IMR-90 (cell line): ENCODE measurements around the gene TRPM3. TPM values are rescaled to one million over a fixed set of nuclear protein-coding genes. Genes with fewer than 3 reads are reported as not detected.

Experiments used
- ATAC-seq: fragments of 200-7000 bp; cut with Tn5 transposase; 2 replicates; pipeline ENCODE4 v1.9.1; 2020; ENCODE audit warnings: low read depth, mild to moderate bottlenecking, moderate library complexity
- BruUV-seq: library from RNA; stranded (reverse); fragments of 400-500 nt; replicated peaks from 2 replicates; lab custom pipeline; 2021; lab: Mats Ljungman, UMichigan
- CTCF ChIA-PET: fragments of 300-600 bp; formaldehyde crosslinking; extraction: SDS; loops from one replicate; lab custom pipeline; 2021; ENCODE audit warnings: antibody characterized with exemption; lab: Yijun Ruan, JAX
- POLR2A ChIA-PET: fragments of 300-600 bp; sonication (Branson Sonifier 250); formaldehyde crosslinking; loops from one replicate; lab custom pipeline; 2022; ENCODE audit warnings: antibody characterized with exemption; ENCODE audit not compliant: unreplicated experiment; lab: Charles Lee
- DNase-seq: peaks from one replicate; pipeline ENCODE4 v3.0.0; 2013
- H2AFZ ChIP-seq: replicated peaks from 2 replicates; pipeline ENCODE3; 2013; ENCODE audit warnings: low read length, mild to moderate bottlenecking; ENCODE audit not compliant: poor library complexity
- H2AK5ac ChIP-seq: 2 replicates; pipeline ENCODE4 v1.6.1; 2013; ENCODE audit warnings: low read depth, low read length, inconsistent platforms
- H2AK9ac ChIP-seq: replicated peaks from 2 replicates; pipeline ENCODE3; 2013; ENCODE audit warnings: mild to moderate bottlenecking, low read depth, low read length, moderate library complexity; ENCODE audit not compliant: poor library complexity
- H2BK120ac ChIP-seq: 2 replicates; pipeline ENCODE4 v1.6.1; 2013; ENCODE audit warnings: low read depth, low read length, inconsistent platforms
- H2BK15ac ChIP-seq: 3 replicates; pipeline ENCODE4 v1.6.1; 2013; ENCODE audit warnings: low read depth, low read length, inconsistent platforms
- H2BK20ac ChIP-seq: 2 replicates; pipeline ENCODE4 v1.6.1; 2013; ENCODE audit warnings: low read depth, mild to moderate bottlenecking, inconsistent platforms, low read length, moderate library complexity
- H2BK5ac ChIP-seq: 2 replicates; pipeline ENCODE4 v1.6.1; 2013; ENCODE audit warnings: mild to moderate bottlenecking, low read depth, low read length, inconsistent platforms; ENCODE audit not compliant: poor library complexity, severe bottlenecking
- H3K14ac ChIP-seq: replicated peaks from 2 replicates; pipeline ENCODE4 v1.6.1; 2013; ENCODE audit warnings: low read depth, low read length, inconsistent platforms
- H3K18ac ChIP-seq: 2 replicates; pipeline ENCODE4 v1.6.1; 2013; ENCODE audit warnings: low read depth, low read length, control low read depth
- H3K23ac ChIP-seq: 2 replicates; pipeline ENCODE4 v1.6.1; 2013; ENCODE audit warnings: low read depth, low read length, inconsistent platforms
- H3K27ac ChIP-seq: 2 replicates; pipeline ENCODE4 v1.5.1; 2013; ENCODE audit warnings: mild to moderate bottlenecking, control low read depth, low read length; ENCODE audit not compliant: insufficient read depth
- H3K27me3 ChIP-seq: 2 replicates; pipeline ENCODE4 v1.6.1; 2013; ENCODE audit warnings: low read length; ENCODE audit not compliant: control insufficient read depth, insufficient read depth
- H3K36me3 ChIP-seq: 2 replicates; pipeline ENCODE4 v1.6.1; 2013; ENCODE audit warnings: low read length, mixed read lengths; ENCODE audit not compliant: control insufficient read depth, insufficient read depth
- H3K4ac ChIP-seq: 2 replicates; pipeline ENCODE4 v1.6.1; 2013; ENCODE audit warnings: low read depth, low read length, inconsistent platforms
- H3K4me1 ChIP-seq: 2 replicates; pipeline ENCODE4 v1.6.1; 2013; ENCODE audit warnings: low read length, mixed read lengths; ENCODE audit not compliant: control insufficient read depth, insufficient read depth
- H3K4me2 ChIP-seq: 2 replicates; pipeline ENCODE4 v1.6.1; 2013; ENCODE audit warnings: low read depth, mild to moderate bottlenecking, control low read depth, low read length, moderate library complexity
- H3K4me3 ChIP-seq: 2 replicates; pipeline ENCODE4 v1.5.1; 2013; ENCODE audit warnings: low read depth, mild to moderate bottlenecking, control low read depth, low read length, moderate library complexity; ENCODE audit not compliant: insufficient read depth
- H3K56ac ChIP-seq: 2 replicates; pipeline ENCODE4 v1.6.1; 2013; ENCODE audit warnings: low read length, inconsistent platforms; ENCODE audit not compliant: insufficient read depth; ENCODE audit errors: extremely low read depth
- H3K79me1 ChIP-seq, 2 experiments: 2 replicates each; pipeline ENCODE4 v1.6.1; 2013; ENCODE audit warnings: low read length in 2 of 2, inconsistent platforms in 1 of 2, low read depth in 1 of 2
- H3K9ac ChIP-seq: 2 replicates; pipeline ENCODE4 v1.6.1; 2013; ENCODE audit warnings: low read depth, low read length, control low read depth
- H3K9me1 ChIP-seq: 2 replicates; pipeline ENCODE4 v1.6.1; 2013; ENCODE audit warnings: low read length, inconsistent platforms; ENCODE audit not compliant: insufficient read depth
- H3K9me3 ChIP-seq: 2 replicates; pipeline ENCODE4 v1.6.1; 2013; ENCODE audit warnings: low read length; ENCODE audit not compliant: control insufficient read depth, insufficient read depth
- H4K20me1 ChIP-seq: 2 replicates; pipeline ENCODE4 v1.6.1; 2013; ENCODE audit warnings: low read length, inconsistent platforms; ENCODE audit not compliant: insufficient read depth
- H4K5ac ChIP-seq: 2 replicates; pipeline ENCODE4 v1.6.1; 2013; ENCODE audit warnings: mild to moderate bottlenecking, low read depth, low read length, control low read depth
- H4K8ac ChIP-seq, 2 experiments: 2 replicates each; pipeline ENCODE4 v1.6.1; 2013; ENCODE audit warnings: low read depth in 2 of 2, low read length in 2 of 2, control low read depth in 1 of 2, inconsistent platforms in 1 of 2
- H4K91ac ChIP-seq: 2 replicates; pipeline ENCODE4 v1.6.1; 2013; ENCODE audit warnings: low read depth, low read length, inconsistent platforms; ENCODE audit not compliant: insufficient read depth
- BHLHE40 ChIP-seq: fragments of 150-350 bp; IDR thresholded peaks from 2 replicates; pipeline ENCODE4 v1.6.1; 2016; ENCODE audit warnings: mild to moderate bottlenecking, low read depth, low read length
- CEBPB ChIP-seq: IDR thresholded peaks from 2 replicates; pipeline ENCODE4 v1.6.1; 2012; ENCODE audit warnings: low read depth, low read length, improper control_type of control experiment
- CHD1 ChIP-seq: IDR thresholded peaks from 2 replicates; pipeline ENCODE4 v1.6.1; 2012; ENCODE audit warnings: low read depth, low read length, improper control_type of control experiment
- FOS ChIP-seq: fragments of 150-350 bp; IDR thresholded peaks from 2 replicates; pipeline ENCODE4 v1.6.1; 2016; ENCODE audit warnings: low read depth, low read length
- MAFK ChIP-seq: IDR thresholded peaks from 2 replicates; pipeline ENCODE4 v1.6.1; 2012; ENCODE audit warnings: low read depth, low read length, improper control_type of control experiment
- MAZ ChIP-seq: IDR thresholded peaks from 2 replicates; pipeline ENCODE4 v1.6.1; 2012; ENCODE audit warnings: low read depth, mild to moderate bottlenecking, low read length, improper control_type of control experiment, moderate library complexity, borderline replicate concordance
- MXI1 ChIP-seq: IDR thresholded peaks from 2 replicates; pipeline ENCODE4 v1.6.1; 2012; ENCODE audit warnings: low read depth, mild to moderate bottlenecking, low read length, moderate library complexity, borderline replicate concordance
- NFE2L2 ChIP-seq: fragments of 150-350 bp; IDR thresholded peaks from 2 replicates; pipeline ENCODE4 v1.6.1; 2016; ENCODE audit warnings: low read depth, mild to moderate bottlenecking, low read length
- POLR2A ChIP-seq: IDR thresholded peaks from 2 replicates; pipeline ENCODE4 v1.6.1; 2012; ENCODE audit warnings: mild to moderate bottlenecking, low read depth, low read length
- RAD21 ChIP-seq: IDR thresholded peaks from 2 replicates; pipeline ENCODE4 v1.6.1; 2012; ENCODE audit warnings: low read length, improper control_type of control experiment
- RCOR1 ChIP-seq: IDR thresholded peaks from 2 replicates; pipeline ENCODE4 v1.6.1; 2012; ENCODE audit warnings: mild to moderate bottlenecking, low read length, improper control_type of control experiment; ENCODE audit not compliant: insufficient replicate concordance
- RFX5 ChIP-seq: IDR thresholded peaks from 2 replicates; pipeline ENCODE4 v1.8.0; 2012; ENCODE audit warnings: low read depth, mild to moderate bottlenecking, low read length, moderate library complexity
- SMC3 ChIP-seq: fragments of 150-350 bp; IDR thresholded peaks from 2 replicates; pipeline ENCODE4 v1.6.1; 2016; ENCODE audit warnings: low read depth, mild to moderate bottlenecking, antibody characterized with exemption, low read length, moderate library complexity
- dilution Hi-C: fragments of 300-500 bp; cut with HindIII; formaldehyde crosslinking; loops from one replicate; pipeline ENCODE4 v1.14.3; 2018; ENCODE audit warnings: low sequenced_read_pairs; ENCODE audit not compliant: unreplicated experiment
- in situ Hi-C: fragments of 300-500 bp; cut with MboI; formaldehyde crosslinking; loops from 3 replicates; pipeline ENCODE4 v1.14.3; 2019; ENCODE audit warnings: low sequenced_read_pairs, inconsistent platforms, mixed read lengths
- intact Hi-C: fragments of 100-400 bp; cut with micrococcal nuclease; formaldehyde crosslinking; loops from 2 replicates; pipeline ENCODE4 v1.10.0; 2022
- polyA plus RNA-seq, 3 experiments: library from polyadenylated mRNA; depleted of rRNA; stranded (reverse); fragments of >200 nt; gene quantifications; 2 replicates each; pipeline ENCODE4 v1.2.3, GENCODE V29; 2012; ENCODE audit warnings: low replicate concordance in 1 of 3
- total RNA-seq: library from RNA; depleted of rRNA; stranded (reverse); fragments of >200 nt; gene quantifications from 2 replicates; pipeline ENCODE4 v1.2.3, GENCODE V29; 2012
- TF ChIP-seq, protein P1 (sequence below): conservative IDR thresholded peaks from 2 replicates; pipeline ENCODE4 v1.5.1; 2012; ENCODE audit warnings: mild to moderate bottlenecking, low read depth, low read length, improper control_type of control experiment
- TF ChIP-seq, protein P2 (sequence below): fragments of 150-350 bp; IDR thresholded peaks from 2 replicates; pipeline ENCODE4 v1.6.1; 2016; ENCODE audit warnings: low read depth, mild to moderate bottlenecking, low read length, moderate library complexity, borderline replicate concordance
- TF ChIP-seq, protein P3 (sequence below): fragments of 150-350 bp; IDR thresholded peaks from 2 replicates; pipeline ENCODE4 v1.6.1; 2017; ENCODE audit warnings: mild to moderate bottlenecking, antibody characterized with exemption, low read length, low read depth

Gene TRPM3
- total and polyA plus RNA-seq, 2 of the 4 experiments (the other 2 are of a cell fraction), result not detected

DNA sequence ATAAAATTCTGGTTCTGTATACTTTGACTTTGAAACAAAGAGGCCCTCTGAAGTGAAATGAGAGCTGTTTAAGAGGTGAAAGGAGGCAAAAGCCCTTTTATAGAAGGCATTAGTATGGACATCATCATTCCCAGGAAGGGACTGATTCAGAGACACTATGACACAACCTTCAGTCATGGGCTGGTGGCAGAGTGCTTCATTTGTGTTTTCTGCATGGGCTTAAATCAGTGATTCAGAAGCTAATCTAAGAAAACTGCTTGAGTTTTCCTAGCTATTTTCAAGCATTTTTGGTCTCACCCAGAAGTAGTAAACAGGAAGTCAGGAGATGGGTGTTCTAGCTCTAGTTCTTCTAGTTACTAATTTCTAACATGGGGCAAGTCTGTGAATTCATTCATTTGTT lies 288.9 kb downstream of the TRPM3 start:
- ChIA-PET POLR2A (no interaction called here), CTCF (no interaction called here)
- Histone ChIP-seq H2BK5ac (no peak overlapping the region), H3K4me3 (no peak overlapping the region), H3K18ac (no peak overlapping the region), H2BK120ac (no peak overlapping the region), H3K9me1 (no peaks in the 10 kb centered on the region), H3K9ac (no peak overlapping the region), H2AK9ac (no peak overlapping the region), H3K4me1 (no peaks in the 10 kb centered on the region), H3K14ac (no peak overlapping the region), H3K79me1 (no peaks in the 10 kb centered on the region), H3K4ac (no peak overlapping the region), H2BK20ac (no peak overlapping the region), H2BK15ac (no peak overlapping the region), H2AFZ (no peak overlapping the region), H4K20me1 (no peaks in the 10 kb centered on the region), H3K4me2 (no peak overlapping the region), H4K91ac (no peak overlapping the region), H3K27ac (no peak overlapping the region), H3K9me3 (no peaks in the 10 kb centered on the region), H3K56ac (no peak overlapping the region), H2AK5ac (no peak overlapping the region), H4K5ac (no peak overlapping the region), H3K27me3 (no peaks in the 10 kb centered on the region; the same call in 1 of the 2 replicates), H3K23ac (no peak overlapping the region), H3K36me3 (no peaks in the 10 kb centered on the region), H4K8ac (no peak overlapping the region)
- no peak for ATAC-seq
- DNase-seq, result no peak
- dilution Hi-C loops, result no loop called here
- no TSS peak for BruUV-seq
- in situ Hi-C loops, result no loop called here
- intact Hi-C loops, result no loop called here
- TF ChIP-seq RFX5 (no peak), SMC3 (no peak), BHLHE40 (no peak), FOS (no peak), RCOR1 (no peak), CHD1 (no peak), MAZ (no peak), POLR2A (no peak), RAD21 (no peak), NFE2L2 (no peak), MXI1 (no peak), CEBPB (no peak), MAFK (no peak)
- TF ChIP-seq, protein P1, sequence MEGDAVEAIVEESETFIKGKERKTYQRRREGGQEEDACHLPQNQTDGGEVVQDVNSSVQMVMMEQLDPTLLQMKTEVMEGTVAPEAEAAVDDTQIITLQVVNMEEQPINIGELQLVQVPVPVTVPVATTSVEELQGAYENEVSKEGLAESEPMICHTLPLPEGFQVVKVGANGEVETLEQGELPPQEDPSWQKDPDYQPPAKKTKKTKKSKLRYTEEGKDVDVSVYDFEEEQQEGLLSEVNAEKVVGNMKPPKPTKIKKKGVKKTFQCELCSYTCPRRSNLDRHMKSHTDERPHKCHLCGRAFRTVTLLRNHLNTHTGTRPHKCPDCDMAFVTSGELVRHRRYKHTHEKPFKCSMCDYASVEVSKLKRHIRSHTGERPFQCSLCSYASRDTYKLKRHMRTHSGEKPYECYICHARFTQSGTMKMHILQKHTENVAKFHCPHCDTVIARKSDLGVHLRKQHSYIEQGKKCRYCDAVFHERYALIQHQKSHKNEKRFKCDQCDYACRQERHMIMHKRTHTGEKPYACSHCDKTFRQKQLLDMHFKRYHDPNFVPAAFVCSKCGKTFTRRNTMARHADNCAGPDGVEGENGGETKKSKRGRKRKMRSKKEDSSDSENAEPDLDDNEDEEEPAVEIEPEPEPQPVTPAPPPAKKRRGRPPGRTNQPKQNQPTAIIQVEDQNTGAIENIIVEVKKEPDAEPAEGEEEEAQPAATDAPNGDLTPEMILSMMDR, result no peak
- TF ChIP-seq, protein P2, sequence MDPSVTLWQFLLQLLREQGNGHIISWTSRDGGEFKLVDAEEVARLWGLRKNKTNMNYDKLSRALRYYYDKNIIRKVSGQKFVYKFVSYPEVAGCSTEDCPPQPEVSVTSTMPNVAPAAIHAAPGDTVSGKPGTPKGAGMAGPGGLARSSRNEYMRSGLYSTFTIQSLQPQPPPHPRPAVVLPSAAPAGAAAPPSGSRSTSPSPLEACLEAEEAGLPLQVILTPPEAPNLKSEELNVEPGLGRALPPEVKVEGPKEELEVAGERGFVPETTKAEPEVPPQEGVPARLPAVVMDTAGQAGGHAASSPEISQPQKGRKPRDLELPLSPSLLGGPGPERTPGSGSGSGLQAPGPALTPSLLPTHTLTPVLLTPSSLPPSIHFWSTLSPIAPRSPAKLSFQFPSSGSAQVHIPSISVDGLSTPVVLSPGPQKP, result no peak
- TF ChIP-seq, protein P3, sequence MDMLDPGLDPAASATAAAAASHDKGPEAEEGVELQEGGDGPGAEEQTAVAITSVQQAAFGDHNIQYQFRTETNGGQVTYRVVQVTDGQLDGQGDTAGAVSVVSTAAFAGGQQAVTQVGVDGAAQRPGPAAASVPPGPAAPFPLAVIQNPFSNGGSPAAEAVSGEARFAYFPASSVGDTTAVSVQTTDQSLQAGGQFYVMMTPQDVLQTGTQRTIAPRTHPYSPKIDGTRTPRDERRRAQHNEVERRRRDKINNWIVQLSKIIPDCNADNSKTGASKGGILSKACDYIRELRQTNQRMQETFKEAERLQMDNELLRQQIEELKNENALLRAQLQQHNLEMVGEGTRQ, result no peak
